ENCODE results near the gene GRIA4.

The GRIA4 gene

GRCh38 chr11:105588001-105588400 lies 21.9 kb upstream of the GRIA4 start:
- TF ChIP-seq CTCF (IDR thresholded peaks at IDR 0.05; ENCODE audit: control extremely low read depth, extremely low read depth, low read depth, missing control alignments), result no peak
- DNase-seq (ENCODE audit: extremely low spot score), result no peak
- CTCF ChIA-PET, result interaction anchor here (1.1 kb wide), 1 partner anchor 51 kb away, joined by 3 read pairs; no protein-coding TSS in a partner anchor
- POLR2A ChIA-PET, result no interaction called here

DNA sequence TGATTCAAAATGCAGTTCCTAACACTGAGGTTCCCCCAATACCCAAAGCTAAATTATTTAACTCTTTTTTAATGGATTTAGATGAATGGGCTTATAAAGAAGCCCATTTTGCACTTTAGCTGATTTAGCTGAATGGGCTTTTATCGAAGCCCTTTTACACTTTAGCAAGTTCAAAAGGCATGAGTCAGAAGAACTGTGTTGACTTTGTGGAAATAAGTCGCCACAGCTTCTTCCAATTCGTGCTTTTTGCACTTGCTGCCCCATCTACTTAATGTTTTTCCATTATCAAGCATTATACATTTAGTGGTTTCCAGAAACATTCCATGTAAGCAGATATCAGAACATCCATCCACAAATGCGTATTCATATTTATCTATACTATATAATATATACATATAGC lies 20.5 kb upstream of the GRIA4 start:
- DNase-seq (ENCODE audit: extremely low spot score), result no peak
- POLR2A ChIA-PET, result no interaction called here
- TF ChIP-seq CTCF (IDR thresholded peaks at IDR 0.05; ENCODE audit: control extremely low read depth, extremely low read depth, low read depth, missing control alignments), result no peak
- CTCF ChIA-PET, result no interaction called here

DNA sequence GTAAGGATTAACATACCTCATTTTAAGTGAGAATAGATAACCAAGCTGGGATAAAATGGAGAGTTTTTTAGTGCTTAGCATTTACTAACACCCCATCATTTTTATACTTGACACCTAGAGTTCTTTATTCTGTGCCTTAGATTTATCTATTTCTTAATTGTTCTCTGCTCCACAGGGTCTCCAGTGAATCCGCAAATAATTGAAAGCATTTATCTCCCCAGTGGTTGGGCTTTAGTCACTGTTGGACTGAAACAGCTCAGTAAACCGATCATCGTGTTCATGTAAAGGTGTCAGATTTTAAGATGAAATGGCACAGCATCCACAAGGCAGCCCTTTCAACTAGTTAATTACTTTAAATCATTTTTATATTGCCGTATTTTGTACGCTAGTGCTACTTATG lies 17.8 kb upstream of the GRIA4 start:
- CTCF ChIA-PET, result no interaction called here
- no peak for DNase-seq (ENCODE audit: extremely low spot score)
- POLR2A ChIA-PET, result no interaction called here
- no peak for TF ChIP-seq CTCF (IDR thresholded peaks at IDR 0.05; ENCODE audit: control extremely low read depth, extremely low read depth, low read depth, missing control alignments)

- ChIA-PET CTCF (interaction anchor here (1.5 kb wide), 1 partner anchor 14 kb away, joined by 5 read pairs; no protein-coding TSS in a partner anchor), POLR2A (no interaction called here)
- TF ChIP-seq CTCF (IDR thresholded peaks at IDR 0.05; ENCODE audit: control extremely low read depth, extremely low read depth, low read depth, missing control alignments), result no peak
- no peak for DNase-seq (ENCODE audit: extremely low spot score)
Measured at GRCh38 chr11:105598371-105598770, 11.5 kb upstream of the GRIA4 start.

DNA sequence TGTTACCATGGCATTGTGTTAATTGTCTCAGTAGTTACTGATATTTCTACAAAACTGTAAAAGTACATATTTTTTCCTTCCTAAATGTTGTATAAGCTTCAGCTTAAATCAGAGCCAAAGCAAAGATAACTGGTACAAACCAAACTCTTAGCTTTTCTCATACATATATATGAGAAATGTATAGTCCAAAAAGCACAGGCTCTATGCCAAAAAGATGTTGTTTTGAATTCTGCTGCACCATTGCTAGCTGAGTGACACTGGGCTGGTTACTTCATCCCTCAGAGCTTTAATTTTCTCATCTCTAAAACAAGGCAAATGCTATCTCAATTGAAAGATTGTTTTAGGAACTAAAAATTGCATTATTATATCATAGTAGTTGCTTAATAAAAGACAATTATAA lies 6.7 kb upstream of the GRIA4 start:
- ChIA-PET CTCF (no interaction called here), POLR2A (no interaction called here)
- TF ChIP-seq CTCF (IDR thresholded peaks at IDR 0.05; ENCODE audit: control extremely low read depth, extremely low read depth, low read depth, missing control alignments), result no peak
- DNase-seq (ENCODE audit: extremely low spot score), result no peak

DNA sequence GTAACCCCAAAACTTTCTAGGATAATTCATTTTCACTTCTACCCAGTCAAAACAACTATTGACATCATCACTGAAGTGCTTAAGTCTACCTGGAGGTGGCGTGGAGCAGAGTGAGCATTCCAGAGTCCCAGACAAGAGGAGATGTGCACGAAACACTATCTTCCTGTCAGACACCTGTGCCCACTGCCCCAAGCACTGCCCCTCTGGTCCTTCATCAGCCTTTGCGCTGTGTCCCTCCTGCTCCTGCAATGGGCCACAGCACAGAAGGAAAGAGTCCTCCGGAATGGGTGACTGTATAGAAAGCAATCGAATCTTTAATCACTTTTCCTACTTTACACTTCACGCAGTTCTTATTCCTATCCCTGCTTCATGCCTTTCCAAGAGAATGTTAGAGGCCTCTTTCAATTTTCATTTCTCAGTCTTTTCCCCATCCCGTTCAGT lies 512 bp upstream of the GRIA4 start:
- ChIA-PET POLR2A (no interaction called here), CTCF (no interaction called here)
- peak; percentile 22 for DNase-seq (ENCODE audit: extremely low spot score)
- TF ChIP-seq CTCF (IDR thresholded peaks at IDR 0.05; ENCODE audit: control extremely low read depth, extremely low read depth, low read depth, missing control alignments), result peak; percentile 13

Data from GM10248 (cell line).